Liver (tissue), 3 donors: ENCODE results near the gene COL23A1.

Experiments used
- ATF3 ChIP-seq: IDR thresholded peaks from 2 replicates; pipeline ENCODE4 v1.6.1; 2016; ENCODE audit warnings: antibody characterized with exemption
- RAD21 ChIP-seq, 2 donors: IDR thresholded peaks; 2 replicates each; pipeline ENCODE4 v1.6.1; 2016; ENCODE audit warnings: antibody characterized with exemption in 2 of 2, mild to moderate bottlenecking in 2 of 2
- TAF1 ChIP-seq: conservative IDR thresholded peaks from 2 replicates; pipeline ENCODE4 v1.6.1; 2016; ENCODE audit warnings: antibody characterized with exemption, mild to moderate bottlenecking
- YY1 ChIP-seq: IDR thresholded peaks from 2 replicates; pipeline ENCODE4 v1.6.1; 2016; ENCODE audit warnings: antibody characterized with exemption, mild to moderate bottlenecking
- TF ChIP-seq, protein P1 (sequence below): fragments of 150-350 bp; IDR thresholded peaks from 2 replicates; pipeline ENCODE4 v1.5.1; 2017; ENCODE audit warnings: improper control_type of control experiment, low read depth, low read length; ENCODE audit not compliant: missing input control
- TF ChIP-seq, protein P2 (sequence below): IDR thresholded peaks from 2 replicates; pipeline ENCODE4 v1.6.1; 2016; ENCODE audit warnings: antibody characterized with exemption
- donor health status: healthy.
- donor health status: healthy.

DNA sequence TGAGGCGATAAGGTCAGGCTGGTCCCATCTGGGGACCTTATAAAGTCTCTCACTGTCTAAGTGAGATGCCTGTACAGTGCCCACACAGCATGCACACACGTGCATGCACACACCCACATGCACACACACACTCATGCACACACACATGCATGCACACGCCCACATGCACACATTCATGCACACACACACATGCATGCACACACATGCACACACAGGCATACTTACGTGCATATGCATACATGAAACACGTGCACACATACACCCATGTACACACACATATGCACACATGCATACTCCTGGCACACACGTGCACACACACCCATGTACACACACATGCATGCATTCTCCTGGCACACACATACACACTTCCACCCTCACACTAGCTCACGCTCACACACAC, 12.2 kb downstream of the COL23A1 start:
- TF ChIP-seq RAD21 (IDR thresholded peaks at IDR 0.05): no peak
- TF ChIP-seq, protein P1, sequence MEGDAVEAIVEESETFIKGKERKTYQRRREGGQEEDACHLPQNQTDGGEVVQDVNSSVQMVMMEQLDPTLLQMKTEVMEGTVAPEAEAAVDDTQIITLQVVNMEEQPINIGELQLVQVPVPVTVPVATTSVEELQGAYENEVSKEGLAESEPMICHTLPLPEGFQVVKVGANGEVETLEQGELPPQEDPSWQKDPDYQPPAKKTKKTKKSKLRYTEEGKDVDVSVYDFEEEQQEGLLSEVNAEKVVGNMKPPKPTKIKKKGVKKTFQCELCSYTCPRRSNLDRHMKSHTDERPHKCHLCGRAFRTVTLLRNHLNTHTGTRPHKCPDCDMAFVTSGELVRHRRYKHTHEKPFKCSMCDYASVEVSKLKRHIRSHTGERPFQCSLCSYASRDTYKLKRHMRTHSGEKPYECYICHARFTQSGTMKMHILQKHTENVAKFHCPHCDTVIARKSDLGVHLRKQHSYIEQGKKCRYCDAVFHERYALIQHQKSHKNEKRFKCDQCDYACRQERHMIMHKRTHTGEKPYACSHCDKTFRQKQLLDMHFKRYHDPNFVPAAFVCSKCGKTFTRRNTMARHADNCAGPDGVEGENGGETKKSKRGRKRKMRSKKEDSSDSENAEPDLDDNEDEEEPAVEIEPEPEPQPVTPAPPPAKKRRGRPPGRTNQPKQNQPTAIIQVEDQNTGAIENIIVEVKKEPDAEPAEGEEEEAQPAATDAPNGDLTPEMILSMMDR: no peak
- TF ChIP-seq ATF3: no peak
- no peak for TF ChIP-seq TAF1
- TF ChIP-seq, protein P2, sequence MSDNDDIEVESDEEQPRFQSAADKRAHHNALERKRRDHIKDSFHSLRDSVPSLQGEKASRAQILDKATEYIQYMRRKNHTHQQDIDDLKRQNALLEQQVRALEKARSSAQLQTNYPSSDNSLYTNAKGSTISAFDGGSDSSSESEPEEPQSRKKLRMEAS: no peak
- no peak for TF ChIP-seq YY1
